Neural cell (in vitro differentiated cells): Measurements from ENCODE around the gene MKRN2. TPM values are rescaled to one million over a fixed set of nuclear protein-coding genes. Genes with fewer than 3 reads are reported as not detected.

ENCODE experiments used
- polyA plus RNA-seq: library from polyadenylated mRNA; depleted of rRNA; stranded (reverse); fragments of >200 nt; gene quantifications from 2 replicates; pipeline ENCODE4 v1.2.3, GENCODE V29; 2014
- small RNA-seq, 3 experiments: library from RNA; depleted of rRNA; stranded (forward); fragments of <200 nt; gene quantifications; one replicate each; pipeline ENCODE3, GENCODE V24; 2012

MKRN2 gene
- polyA plus RNA-seq, 1 donor from 2014 or later, result 47.6 TPM

Small RNA genes lying within 50 kb of the gene (small RNA-seq; reads per million reads assigned to genes)
- gene RF00017, result 0 reads per million in 3 experiments
- 0 reads per million in 3 experiments for gene RNA5SP123
- 0 reads per million in 3 experiments for gene RNU6-377P

Other genes starting within 250 kb of the MKRN2 start
- gene TSEN2, start 72.6 kb upstream of the MKRN2 start, polyA plus RNA-seq, result 22.6 and 31.4 TPM in 2 replicates
- 0.36 TPM in 1 of 2 replicates, not detected in the other for gene MKRN2OS, start 11.6 kb upstream of the MKRN2 start, polyA plus RNA-seq
- gene RAF1, start 107.0 kb downstream of the MKRN2 start, polyA plus RNA-seq, result 212 and 215 TPM in 2 replicates
- not detected in 2 replicates for gene TMEM40, start 202.2 kb downstream of the MKRN2 start, polyA plus RNA-seq
- gene CAND2, start 239.6 kb downstream of the MKRN2 start, polyA plus RNA-seq, result 17.3 and 21.8 TPM in 2 replicates